HL-60 (cell line): Measurements from ENCODE around the gene TOX2.

Experiments used
- GABPA ChIP-seq: IDR thresholded peaks from 2 replicates; pipeline ENCODE4 v1.6.1; 2012; ENCODE audit warnings: low read depth
- POLR2AphosphoS5 ChIP-seq: IDR thresholded peaks from 2 replicates; pipeline ENCODE4 v1.6.1; 2012; ENCODE audit warnings: low read depth
- TF ChIP-seq, protein P1 (sequence below): IDR thresholded peaks from one replicate; pipeline ENCODE4 v1.5.1; 2011; ENCODE audit warnings: low read length, control low read depth, inconsistent platforms; ENCODE audit not compliant: insufficient read depth

GRCh38 chr20:44098657-44099056, 184.0 kb downstream of the TOX2 start:
- TF ChIP-seq, protein P1, sequence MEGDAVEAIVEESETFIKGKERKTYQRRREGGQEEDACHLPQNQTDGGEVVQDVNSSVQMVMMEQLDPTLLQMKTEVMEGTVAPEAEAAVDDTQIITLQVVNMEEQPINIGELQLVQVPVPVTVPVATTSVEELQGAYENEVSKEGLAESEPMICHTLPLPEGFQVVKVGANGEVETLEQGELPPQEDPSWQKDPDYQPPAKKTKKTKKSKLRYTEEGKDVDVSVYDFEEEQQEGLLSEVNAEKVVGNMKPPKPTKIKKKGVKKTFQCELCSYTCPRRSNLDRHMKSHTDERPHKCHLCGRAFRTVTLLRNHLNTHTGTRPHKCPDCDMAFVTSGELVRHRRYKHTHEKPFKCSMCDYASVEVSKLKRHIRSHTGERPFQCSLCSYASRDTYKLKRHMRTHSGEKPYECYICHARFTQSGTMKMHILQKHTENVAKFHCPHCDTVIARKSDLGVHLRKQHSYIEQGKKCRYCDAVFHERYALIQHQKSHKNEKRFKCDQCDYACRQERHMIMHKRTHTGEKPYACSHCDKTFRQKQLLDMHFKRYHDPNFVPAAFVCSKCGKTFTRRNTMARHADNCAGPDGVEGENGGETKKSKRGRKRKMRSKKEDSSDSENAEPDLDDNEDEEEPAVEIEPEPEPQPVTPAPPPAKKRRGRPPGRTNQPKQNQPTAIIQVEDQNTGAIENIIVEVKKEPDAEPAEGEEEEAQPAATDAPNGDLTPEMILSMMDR: no peak
- TF ChIP-seq POLR2AphosphoS5: no peak
- TF ChIP-seq GABPA: no peak
